ENCODE data around the gene SLC2A14.
A peak's percentile ranks its signal among the peaks of the same experiment; 100 is the strongest.
"Not testable (repeated sequence)": the region's sequence is repeated elsewhere in the genome, so short reads cannot be mapped to it uniquely, and the experiment has no call there.

SLC2A14 gene

DNA sequence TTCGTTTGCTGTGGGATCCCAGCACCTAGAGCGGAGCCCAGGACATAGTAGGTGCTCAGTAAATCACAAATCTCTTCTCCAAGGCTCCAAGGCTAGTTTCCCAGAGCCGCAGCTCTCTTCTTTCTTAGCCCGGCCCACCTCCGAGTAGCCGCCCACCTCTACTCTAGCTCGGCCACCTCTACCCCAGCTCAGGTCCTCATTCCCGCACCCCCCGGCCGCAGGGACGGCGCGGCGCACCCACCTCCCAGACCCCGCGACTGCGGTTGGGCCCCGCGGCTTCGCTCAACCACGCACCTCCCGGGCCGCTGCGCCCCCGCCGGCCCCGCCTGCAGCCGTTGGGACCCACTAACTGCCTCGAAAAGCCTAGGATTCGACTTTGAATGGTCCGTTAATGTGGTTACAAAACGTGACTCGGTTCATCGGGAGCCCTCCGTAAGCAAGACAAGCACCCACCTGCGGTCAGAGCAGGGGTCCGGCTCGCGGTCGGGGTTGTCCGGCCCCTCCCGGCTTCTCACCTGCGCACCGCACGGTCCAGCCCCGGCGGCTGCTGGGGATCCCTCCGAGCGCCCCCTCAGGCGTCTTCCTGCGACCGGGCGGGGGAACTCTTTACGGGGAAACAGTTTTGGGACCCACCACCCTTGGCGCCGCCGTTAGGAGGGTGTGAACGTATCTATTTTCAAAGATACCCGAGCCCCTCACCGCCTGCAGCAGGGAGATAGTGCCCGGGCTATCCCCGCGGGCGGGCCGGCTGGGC lies at the start of gene SLC2A14:
SLC2A14 (minus strand) TSS at position 350 of the 754 bp plus-strand sequence. CDS start 3,035 bp downstream, outside the sequence.
- DNase-seq = no peak

DNA sequence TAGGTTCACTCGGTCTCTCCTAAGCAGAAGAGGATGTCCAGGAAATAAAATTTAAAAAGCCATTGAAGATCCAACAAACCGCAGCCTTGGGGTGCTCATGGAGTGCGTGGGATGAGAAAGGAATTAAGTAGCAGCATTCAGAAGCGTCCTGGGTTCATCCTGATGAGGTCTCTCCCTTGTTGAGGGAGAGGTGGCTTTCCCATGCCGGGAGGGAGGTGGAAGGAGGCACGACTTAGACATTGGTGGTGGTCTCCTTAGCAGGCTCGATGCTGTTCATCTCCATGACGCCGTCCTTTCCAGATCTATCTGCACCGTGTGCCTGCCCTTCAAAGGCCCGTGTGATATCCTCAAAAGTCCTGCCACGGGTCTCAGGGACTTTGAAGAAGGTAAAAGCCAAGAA lies 48.5 kb upstream of the SLC2A14 start:
- DNase-seq = not testable (repeated sequence)

DNA sequence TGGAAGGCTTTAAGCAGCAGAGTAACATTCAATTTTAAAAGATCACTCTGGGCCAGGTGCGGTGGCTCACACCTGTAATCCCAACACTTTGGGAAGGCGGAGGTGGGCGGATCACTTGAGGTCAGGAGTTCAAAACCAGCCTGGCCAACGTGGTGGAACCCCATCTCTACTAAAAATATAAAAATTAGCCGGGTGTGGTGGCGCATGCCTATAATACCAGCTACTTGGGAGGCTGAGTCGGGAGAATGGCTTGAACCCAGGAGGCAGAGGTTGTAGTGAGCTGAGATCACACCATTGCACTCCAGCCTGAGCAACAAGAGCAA lies 45.5 kb upstream of the SLC2A14 start:
- DNase-seq = not testable (repeated sequence)

DNA sequence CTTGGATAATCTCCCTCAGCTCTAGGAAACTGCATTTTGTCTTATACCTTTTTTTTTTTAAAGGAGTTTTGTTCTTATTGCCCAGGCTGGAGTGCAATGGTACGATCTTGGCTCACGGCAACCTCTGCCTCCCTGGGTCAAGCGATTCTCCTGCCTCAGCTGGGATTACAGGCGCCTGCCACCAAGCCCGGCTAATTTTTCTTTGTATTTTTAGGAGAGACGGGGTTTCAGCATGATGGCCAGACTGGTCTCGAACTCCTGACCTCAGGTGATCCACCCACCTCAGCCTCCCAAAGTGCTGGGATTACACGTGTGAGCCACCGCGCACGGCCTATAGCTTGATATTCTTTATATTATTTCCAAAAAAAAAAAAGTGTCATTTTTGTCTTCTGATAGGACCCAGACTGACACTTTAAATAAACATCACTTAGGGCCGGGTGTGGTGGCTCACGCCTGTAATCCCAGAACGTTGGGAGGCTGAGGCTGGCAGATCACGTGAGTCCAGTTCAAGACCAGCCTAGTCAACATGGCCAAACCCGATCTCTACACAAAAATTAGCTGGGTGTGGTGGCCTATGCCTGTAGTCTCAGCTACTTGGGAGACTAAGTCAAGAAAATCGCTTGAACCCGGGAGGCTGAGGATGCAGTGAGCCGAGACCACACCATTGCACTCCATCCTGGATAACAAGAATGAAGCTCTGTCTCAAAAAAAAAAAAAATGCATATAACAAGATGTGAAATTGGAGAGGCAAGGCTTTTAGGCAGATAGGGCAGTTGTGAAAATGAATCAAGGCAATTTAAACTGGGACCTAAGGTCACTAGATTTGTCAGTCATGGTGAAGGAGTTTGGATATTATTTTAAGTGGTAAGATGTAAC lies 44.9 kb upstream of the SLC2A14 start:
- DNase-seq = peak; percentile 70

DNA sequence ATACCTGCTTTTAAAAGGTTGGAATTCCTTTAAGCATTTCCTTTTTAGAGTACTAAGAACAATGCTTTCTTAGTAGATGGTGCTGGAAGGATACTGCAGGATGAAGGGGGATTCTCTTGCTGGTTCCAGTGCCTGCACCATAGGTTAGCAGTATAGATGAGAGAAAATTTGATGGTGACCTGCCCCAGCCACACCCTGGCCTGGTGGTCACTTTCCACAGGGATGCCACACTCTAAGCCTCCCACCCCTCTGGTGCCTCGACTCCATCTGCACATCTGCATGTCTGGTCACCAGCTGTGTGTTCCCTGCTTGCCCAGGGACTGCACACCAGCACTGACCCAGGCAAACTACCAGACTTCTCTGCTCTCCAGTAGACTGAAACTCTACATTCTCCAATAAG lies 44.2 kb upstream of the SLC2A14 start:
- peak; percentile 86 for DNase-seq

DNA sequence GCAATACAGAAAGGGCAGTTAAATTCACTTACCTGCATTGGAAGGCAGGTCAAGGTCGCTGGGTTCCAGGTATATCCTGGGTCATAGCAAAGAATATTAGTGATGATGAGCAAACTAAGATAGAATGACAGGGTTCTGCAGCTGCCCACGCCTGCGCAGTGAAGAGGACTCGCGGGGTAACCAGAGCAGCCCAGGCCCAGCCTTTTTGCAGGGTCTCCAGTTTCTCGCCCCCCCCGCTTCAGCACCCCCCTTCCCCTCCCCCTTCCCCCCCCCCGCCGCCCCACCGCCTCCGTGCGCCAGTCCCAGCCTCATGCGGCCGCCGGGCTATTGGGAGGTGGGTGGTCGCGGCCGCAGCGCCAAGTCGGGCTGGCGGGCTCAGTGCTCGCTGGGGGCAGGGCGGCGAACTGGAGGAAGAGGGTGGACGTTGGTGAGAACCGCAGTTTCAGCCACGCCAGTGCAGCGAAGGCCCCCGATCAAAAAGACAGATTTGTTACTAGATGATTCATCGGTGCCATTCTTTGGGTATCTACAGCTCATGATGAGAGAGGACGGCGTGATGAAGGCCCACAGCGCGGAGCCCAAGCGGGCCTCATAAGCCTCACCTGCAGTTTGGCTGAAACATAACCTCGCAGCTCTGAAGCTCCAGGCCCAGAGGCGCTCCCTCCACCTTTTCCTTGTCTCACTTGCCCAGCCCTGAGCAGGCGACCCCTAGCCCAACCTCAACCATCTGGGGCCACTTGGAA lies 43.1 kb upstream of the SLC2A14 start:
- DNase-seq = peak; percentile 63

DNA sequence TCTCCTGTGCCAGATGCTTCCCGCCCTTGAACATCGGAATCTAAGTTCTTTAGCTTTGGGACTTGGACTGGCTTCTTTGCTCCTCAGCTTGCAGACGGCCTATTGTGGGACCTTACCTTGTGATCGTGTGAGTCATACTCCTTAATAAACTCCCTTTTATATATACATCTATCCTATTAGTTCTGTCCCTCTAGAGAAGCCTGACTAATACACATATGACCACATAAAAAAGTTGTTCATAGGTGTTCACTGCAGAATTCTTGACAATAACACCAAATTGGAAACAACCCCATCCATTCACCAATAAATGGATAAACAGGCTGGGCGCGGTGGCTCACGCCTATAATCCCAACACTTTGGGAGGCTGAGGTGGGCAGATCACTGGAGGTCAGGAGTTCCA lies 37.4 kb upstream of the SLC2A14 start:
- DNase-seq = not testable (repeated sequence)

DNA sequence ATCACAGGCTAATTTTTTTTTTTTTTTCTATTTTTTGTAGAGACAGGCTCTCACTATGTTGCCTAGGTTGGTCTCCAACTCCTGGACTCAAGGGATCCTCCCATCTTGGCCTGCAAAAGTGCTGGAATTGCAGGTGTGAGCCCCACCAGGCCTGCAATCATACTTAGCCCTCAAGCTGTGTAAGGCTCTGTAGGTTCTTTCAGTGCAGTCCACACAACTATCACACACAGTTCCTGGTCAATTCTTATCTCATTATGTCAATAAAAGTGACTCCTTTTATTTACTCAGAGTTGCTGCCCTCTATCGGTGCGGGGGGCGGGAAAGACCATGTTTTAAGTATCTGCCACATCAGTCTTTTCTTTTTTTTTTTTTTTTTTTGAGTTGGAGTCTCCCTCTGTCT lies 34.3 kb upstream of the SLC2A14 start:
- peak; percentile 81 for DNase-seq

DNA sequence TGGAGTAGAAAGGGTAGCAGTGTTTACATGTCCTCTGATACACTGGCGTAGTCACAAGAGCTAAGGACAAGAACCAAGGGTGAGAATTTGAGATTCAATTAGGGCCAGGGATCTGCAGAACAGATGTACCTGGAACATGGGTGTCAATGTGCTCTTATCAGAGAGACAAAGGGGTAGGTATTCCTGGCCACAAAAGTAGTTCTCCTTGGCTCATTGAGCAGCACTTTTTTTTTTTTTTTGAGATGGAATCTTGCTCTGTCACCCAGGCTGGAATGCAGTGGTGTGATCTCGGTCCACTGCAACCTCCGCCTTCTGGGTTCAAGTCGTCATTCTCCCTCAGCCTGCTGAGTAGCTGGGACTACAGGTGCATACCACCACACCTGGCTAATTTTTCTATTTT lies 33.6 kb upstream of the SLC2A14 start:
- peak; percentile 88 for DNase-seq

DNA sequence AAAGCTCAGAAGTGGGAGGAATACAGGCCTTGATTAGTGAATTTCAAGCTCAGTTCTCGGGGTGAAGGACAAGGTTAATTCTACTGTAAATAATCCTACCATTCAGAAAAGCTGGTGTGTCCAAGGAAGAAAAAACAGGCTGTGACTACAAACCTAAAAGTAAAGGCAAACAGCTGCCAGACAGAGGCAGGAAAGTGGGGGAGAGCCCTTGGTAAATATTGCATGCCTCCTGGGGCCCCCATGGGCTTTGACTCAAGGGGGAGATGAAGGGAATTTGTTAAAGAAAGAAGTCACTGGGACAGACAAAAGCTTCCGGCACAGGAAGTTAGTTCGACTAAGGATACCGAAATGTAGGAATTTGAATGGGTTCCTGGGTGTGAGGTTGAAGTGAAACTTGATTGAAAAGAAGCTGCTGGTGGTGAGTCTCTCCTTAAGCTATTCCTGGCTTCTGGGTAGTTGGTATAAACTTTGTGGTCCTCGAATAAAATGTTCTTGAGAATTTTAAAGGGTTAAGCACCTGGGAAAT lies 32.9 kb upstream of the SLC2A14 start:
- not testable (repeated sequence) for DNase-seq

DNA sequence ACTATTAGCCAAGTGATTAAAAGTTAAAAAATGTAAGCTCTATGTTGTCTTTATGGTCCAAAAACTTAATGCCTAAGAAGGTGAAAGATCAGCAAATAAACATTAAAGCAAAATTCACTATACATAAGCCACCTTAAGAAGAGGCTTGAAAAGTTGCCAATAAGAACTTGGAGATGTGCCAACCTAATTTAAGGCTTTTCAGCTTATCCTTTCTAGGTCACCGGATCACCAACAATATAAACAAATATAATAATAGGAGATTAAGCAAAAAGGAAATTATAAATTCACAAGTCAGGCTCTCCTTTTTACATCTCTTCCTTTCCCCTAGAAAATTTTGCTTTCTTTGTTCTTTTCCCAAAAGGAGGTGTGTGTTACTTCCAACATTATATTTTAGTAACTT lies 32.4 kb upstream of the SLC2A14 start:
- no peak for DNase-seq

DNA sequence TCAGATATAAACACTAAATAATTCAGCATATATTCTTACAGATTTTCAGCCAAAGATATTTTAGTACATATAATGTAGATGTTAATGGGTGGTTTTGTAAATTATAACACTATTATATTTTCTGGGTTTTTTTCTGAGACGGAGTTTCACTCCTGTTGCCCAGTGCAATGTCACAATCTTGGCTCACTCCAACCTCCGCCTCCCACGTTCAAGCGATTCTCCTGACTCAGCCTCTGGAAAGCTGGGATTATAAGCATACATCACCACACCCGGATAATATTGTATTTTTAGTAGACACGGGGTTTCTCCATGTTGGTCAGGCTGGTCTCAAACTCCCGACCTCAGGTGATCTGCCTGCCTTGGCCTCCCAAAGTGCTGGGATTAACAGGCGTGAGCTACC lies 29.7 kb upstream of the SLC2A14 start:
- DNase-seq = not testable (repeated sequence)

DNA sequence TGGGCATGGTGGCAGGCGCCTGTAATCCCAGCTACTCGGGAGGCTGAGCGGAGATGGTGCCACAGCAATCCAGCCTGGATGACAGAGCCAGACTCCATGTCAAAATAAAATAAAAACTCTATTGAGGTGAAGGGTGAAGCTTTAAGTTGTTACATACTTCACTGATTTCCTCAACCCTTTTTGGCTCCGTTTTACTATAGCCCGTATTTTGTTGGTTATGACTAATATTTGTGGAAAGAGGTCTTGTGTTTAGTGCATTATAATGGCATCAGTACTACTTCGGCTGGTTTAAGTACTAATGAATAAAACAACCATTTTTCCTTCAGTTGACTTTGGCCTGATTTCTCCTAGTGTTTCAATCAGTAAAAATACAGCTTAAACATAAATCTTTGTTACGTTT lies 27.0 kb upstream of the SLC2A14 start:
- DNase-seq = no peak

DNA sequence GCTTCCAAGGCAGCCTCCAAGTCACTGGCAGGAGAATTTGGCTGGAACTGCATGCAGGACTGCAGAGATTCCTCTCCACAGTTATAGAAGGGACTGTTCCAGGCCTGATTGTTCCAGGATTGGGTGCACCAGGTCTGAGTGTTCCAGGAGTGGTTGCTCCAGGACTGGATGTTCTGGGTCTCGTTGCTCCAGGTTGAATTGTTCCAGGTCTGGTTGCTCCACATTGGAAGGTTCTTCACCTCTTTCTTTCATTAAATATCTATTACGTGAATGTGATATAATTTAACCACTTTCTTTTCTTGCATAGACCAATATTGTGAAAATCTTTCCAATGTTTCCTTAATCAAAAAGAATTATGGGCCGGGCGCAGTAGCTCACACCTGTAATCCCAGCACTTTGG lies 24.0 kb upstream of the SLC2A14 start:
- not testable (repeated sequence) for DNase-seq

DNA sequence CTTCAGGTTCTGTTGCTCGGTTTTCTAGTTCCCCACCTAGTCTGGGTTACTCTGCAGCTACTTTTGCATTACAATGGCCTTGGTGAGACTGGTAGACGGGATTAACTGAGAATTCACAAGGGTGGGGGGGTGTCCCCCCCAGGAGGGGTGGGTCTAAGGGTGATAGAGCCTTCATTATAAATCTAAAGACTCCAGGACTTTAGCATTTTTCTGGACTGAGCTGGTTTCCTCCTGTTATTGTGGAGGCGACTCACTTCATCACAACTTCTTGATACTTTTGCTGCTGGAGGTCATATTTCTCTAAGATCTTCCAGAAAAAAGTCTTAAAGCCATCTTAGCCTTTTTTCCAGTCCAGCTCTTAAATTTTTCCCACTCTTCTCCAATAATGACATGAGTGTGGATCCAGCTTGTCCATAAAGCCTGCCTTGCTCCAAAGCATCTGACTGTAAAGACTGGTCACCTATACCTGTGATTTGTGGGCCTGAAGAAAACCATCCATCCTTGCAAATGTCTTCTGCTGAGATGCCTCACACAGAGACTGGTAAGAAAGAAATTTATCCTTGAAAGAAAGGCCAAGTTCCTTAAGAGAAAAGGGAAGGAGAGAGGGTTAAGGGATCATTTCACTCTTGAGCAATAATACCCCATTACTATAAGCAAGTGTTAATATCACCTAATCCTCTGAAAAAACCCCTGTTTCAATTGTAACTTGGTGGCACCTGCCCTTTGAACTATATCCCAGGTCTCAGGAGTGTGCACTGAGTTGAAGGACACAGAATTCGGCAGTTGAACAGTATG lies 19.7 kb upstream of the SLC2A14 start:
- no peak for DNase-seq

DNA sequence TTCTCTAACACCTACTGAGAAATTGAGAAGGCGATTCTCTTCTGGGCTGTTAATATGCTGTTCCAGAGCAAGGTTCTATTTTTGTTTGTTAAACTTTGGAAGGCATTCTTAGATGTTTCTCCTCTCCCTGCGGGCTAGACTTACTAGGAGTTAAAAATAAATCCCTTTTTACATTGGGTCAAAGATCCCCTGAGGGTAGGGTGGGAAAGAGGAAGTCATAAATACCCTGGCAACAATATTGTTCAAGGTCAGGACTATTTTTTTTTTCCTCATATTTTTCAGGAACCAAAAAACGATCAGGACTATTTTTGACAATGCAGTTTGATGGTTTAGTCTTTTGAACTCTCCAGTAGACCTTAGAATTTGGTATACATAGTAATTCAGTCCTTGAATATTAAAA lies 12.0 kb upstream of the SLC2A14 start:
- no peak for DNase-seq

DNA sequence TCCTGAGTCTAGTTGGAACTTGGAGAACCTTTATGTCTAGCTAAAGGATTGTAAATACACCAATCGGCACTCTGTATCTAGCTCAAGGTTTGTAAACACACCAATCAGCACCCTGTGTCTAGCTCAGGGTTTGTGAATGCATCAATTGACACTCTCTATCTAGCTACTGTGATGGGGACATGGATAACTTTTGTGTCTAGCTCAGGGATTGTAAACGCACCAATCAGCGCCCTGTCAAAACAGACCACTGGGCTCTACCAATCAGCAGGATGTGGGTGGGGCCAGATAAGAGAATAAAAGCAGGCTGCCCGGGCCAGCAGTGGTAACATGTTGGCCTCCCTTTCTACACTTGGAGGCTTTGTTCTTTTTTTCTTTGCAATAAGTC lies 9.0 kb upstream of the SLC2A14 start:
- not testable (repeated sequence) for DNase-seq

DNA sequence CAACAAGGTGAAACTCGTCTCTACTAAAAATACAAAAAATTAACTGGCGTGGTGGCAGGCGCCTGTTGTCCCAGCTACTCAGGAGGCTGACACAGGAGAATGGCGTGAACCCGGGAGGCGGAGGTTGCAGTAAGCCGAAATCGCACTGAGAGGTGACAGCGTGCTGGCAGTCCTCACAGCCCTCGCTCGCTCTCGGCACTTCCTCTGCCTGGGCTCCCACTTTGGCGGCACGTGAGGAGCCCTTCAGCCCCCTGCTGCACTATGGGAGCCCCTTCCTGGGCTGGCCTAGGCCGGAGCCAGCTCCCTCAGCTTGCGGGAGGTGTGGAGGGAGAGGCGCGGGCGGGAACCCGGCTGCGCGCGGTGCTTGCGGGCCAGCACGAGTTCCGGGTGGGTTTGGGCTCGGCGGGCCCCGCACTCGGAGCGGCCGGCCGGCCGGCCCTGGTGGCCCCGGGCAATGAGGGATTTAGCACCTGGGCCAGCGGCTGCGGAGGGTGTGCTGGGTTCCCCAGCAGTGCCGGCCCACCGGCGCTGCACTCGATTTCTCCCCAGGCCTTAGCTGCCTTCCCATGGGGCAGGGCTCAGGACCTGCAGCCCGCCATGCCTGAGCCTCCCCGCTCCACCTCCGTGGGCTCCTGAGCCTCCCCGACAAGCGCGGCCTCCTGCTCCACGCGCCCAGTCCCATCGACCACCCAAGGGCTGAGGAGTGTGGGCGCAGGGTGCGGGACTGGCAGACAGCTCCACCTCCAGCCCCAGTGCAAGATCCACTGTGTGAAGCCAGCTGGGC lies 8.4 kb upstream of the SLC2A14 start:
- not testable (repeated sequence) for DNase-seq

DNA sequence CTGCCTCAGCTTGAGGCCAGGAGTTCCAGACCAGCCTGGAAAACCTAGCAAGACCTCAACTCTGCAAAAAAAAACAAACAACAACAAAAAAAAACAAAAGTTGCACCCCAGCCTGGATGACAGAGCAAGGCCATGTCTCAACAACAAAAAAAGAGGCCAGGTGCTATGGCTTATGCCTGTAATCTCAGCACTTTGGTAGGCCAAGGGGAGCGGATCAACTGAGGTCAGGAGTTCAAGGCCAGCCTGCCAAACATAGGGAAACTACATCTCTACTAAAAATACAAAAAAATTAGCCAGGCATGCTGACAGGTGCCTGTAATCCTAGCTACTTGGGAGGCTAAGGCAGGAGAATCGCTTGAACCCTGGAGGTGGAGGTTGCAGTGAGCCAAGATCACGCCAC lies 6.5 kb upstream of the SLC2A14 start:
- no peak for DNase-seq

DNA sequence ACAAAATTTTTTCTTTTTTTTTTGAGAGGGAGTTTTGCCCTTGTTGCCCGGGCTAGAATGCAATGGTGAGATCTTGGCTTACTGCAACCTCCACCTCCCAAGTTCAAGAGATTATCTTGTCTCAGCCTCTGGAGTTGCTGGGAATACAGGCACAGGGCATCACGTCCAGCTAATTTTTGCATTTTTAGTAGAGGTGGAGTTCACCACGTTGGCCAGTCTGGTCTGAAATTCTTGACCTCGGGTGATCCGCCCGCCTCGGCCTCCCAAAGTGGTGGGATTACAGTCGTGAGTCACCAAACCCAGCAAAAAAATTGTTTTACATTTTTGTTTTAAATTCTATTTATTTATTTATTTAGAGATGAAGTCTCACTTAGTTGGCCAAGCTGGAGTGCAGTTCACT lies 4.7 kb upstream of the SLC2A14 start:
- no peak for DNase-seq

DNA sequence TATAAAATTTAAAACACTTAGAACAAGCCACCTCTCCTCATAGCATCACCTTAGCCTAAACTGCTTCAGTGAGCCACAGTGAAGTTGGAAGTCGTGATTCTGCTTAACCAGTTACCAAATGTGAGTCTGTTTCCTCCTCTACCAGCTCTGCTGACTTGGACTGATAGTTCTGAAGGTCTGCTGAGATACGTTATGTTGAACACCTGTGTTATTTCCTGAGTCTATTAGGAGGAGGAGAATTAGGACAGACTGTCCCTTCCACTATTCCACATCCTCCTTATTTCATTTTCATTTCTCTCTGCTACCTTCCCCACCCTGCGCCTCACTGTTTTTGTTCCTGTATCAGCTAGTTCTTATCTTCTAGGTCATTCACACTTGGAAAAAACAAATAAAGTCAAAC lies 2.4 kb downstream of the SLC2A14 start:
- DNase-seq = no peak

DNA sequence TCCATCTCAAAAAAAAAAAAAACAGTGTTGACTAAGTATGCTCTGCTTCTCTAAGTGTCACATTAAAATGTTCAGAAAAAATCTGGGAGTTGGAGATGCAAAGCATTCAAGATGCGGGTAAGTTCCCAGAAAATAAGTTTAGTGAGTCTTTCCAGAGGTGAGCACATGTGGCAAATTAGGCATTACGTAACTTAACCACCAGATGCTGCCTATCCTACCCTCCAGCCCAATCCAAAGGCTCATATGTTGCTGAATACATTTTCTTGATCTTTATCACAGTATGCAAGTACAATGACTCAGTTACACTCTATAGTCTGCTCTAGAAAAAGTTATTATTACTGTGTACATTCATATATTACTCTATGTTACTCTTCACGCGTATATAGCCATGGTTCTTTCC lies 3.6 kb downstream of the SLC2A14 start:
- DNase-seq = no peak
